Body of pancreas (tissue), 4 donors: ENCODE results near the gene MAGEA9B. TPM values are rescaled to one million over a fixed set of nuclear protein-coding genes. Genes with fewer than 3 reads are reported as not detected.
"Not testable (repeated sequence)": the region's sequence is repeated elsewhere in the genome, so short reads cannot be mapped to it uniquely, and the experiment has no call there.

Source experiments
- ATAC-seq: fragments of 150-250 bp; one replicate; pipeline ENCODE4 v1.9.1; 2016
- DNase-seq, 4 donors: peaks; one replicate each; pipeline ENCODE4 v3.0.0-alpha.2; 2019
- H3K27ac ChIP-seq, 4 donors: fragments of 200-600 bp; sonication (generic); 1 replicate in 3 of 4; 2 replicates in 1 of 4; pipeline versions ENCODE4 v1.5.1 to v1.6.1; 2016 to 2019; ENCODE audit warnings: mild to moderate bottlenecking in 1 of 4, mixed read lengths in 1 of 4, moderate library complexity in 1 of 4
- H3K27me3 ChIP-seq, 2 donors: fragments of 200-600 bp; sonication (generic); one replicate each; pipeline ENCODE4 v1.6.0; 2016; ENCODE audit warnings: mild to moderate bottlenecking in 1 of 2
- H3K36me3 ChIP-seq, 2 donors: fragments of 200-600 bp; sonication (generic); replicated peaks in 1 of 2; 2 replicates each; pipeline ENCODE4 v1.5.1; 2016; ENCODE audit warnings: low read depth in 2 of 2; ENCODE audit not compliant: insufficient read depth in 1 of 2
- H3K4me1 ChIP-seq: fragments of 200-600 bp; sonication (generic); one replicate; pipeline ENCODE4 v1.6.0; 2016
- H3K4me3 ChIP-seq, 2 donors: fragments of 200-600 bp; sonication (generic); 1 replicate in 1 of 2; 2 replicates in 1 of 2; pipeline ENCODE4 v1.5.1; 2016 to 2019
- H3K9me3 ChIP-seq, 3 donors: fragments of 200-600 bp; sonication (generic); 1 replicate in 2 of 3; 2 replicates in 1 of 3; pipeline ENCODE4 v1.5.1; 2016
- CTCF ChIP-seq, 7 experiments: fragments of 450-650 bp in 4 of 7; fragments of 200-600 bp in 3 of 7; sonication (generic) in 3 of 7; IDR thresholded peaks; one replicate each; pipeline ENCODE4 v1.5.1; 2016 to 2019; ENCODE audit warnings: antibody characterized with exemption in 7 of 7
- POLR2A ChIP-seq, 3 donors: fragments of 450-650 bp; IDR thresholded peaks; one replicate each; pipeline ENCODE4 v1.6.1; 2016; ENCODE audit warnings: antibody characterized with exemption in 3 of 3, mild to moderate bottlenecking in 2 of 3
- WGBS, 2 donors: methylation state at CpG; one replicate each; pipeline ENCODE4 v1.1.5; 2017; 5-methylcytosine and 5-hydroxymethylcytosine counted together
- intact Hi-C: fragments of 100-400 bp; cut with DNase I; formaldehyde crosslinking; loops from one replicate; pipeline ENCODE4 v1.15.1; 2023
- total RNA-seq, 2 donors: library from RNA; depleted of rRNA; stranded (reverse); fragments of >200 nt; gene quantifications; one replicate each; pipeline ENCODE4 v1.1.0, GENCODE V29; 2016

MAGEA9B gene
- total RNA-seq, 2 donors from 2014 or later: not detected

GRCh38 chrX:149610511-149610910 lies 23.3 kb upstream of the MAGEA9B start:
- ATAC-seq (no peak), DNase-seq (no peak)
- Histone ChIP-seq H3K9me3 (no peaks in the 10 kb centered on the region), H3K4me1 (no peaks in the 10 kb centered on the region), H3K4me3 (no peak overlapping the region), H3K27me3 (no peaks in the 10 kb centered on the region), H3K27ac (no peak overlapping the region), H3K36me3 (no peaks in the 10 kb centered on the region)
- 94 to 97% methylated on average over 3 to 5 of the region's 5 CpGs for WGBS, 2 donors
- TF ChIP-seq POLR2A (IDR thresholded peaks at IDR 0.05) (no peak), CTCF (IDR thresholded peaks at IDR 0.05) (no peak)
- intact Hi-C loops: no loop called here

GRCh38 chrX:149607699-149608098 lies 20.4 kb upstream of the MAGEA9B start:
- no peaks in the 10 kb centered on the region for H3K27me3 ChIP-seq
- H3K4me3 ChIP-seq: no peak overlapping the region
- H3K4me1 ChIP-seq: no peaks in the 10 kb centered on the region
- intact Hi-C loops: no loop called here
- no peaks in the 10 kb centered on the region for H3K9me3 ChIP-seq
- ATAC-seq (no peak), DNase-seq (no peak)
- no peaks in the 10 kb centered on the region for H3K36me3 ChIP-seq
- H3K27ac ChIP-seq: no peak overlapping the region
- TF ChIP-seq POLR2A (IDR thresholded peaks at IDR 0.05) (no peak), CTCF (IDR thresholded peaks at IDR 0.05) (no peak)

DNA sequence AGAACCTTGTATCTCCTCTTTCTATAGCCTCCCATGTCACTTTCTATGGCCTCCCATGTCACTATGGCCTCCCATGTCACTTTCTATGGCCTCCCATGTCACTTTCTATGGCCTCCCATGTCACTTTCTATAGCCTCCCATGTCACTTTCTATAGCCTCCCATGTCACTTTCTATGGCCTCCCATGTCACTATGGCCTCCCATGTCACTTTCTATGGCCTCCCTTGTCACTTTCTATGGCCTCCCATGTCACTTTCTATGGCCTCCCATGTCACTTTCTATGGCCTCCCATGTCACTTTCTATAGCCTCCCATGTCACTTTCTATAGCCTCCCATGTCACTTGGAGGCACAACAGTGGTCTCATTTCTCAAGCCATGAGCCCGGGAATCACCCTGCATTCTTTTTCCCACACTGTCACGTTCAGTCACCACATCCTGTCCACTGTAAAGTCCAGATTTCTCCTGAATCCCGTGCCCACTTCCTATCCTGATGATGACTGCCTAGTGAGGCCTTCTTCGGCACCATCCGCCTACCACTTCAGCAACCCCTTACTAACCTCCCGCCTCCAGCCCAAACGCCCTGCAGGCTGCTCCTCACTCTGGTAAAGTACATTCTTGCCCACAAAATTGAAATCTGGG lies 18.1 kb upstream of the MAGEA9B start:
- intact Hi-C loops, DNase-seq, H3K27ac ChIP-seq, H3K9me3 ChIP-seq, ATAC-seq, H3K4me1 ChIP-seq, H3K36me3 ChIP-seq, H3K4me3 ChIP-seq, H3K27me3 ChIP-seq: not testable (repeated sequence)
- 97 to 98% methylated on average over 6 to 7 of the region's 7 CpGs for WGBS, 2 donors

DNA sequence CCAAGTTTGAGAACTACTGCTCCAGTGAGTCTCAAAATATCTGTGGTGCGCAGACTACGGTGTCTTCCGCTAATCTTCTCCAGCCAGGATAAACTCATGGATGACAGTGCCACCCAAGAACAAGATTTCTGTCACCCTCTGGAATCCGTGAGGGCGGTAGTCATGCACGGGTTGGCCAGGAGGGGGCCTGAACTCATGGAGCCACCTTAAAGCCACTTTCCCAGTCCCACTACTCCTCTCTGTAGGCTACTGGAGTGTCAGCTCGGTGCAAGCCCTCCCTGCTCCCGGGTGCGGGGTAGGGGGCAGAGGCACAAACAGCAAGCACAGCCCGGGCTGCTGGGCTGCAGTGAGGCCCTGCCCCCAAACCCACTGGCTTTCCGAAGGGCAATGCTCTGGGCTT lies 11.3 kb upstream of the MAGEA9B start:
- not testable (repeated sequence) for H3K4me1 ChIP-seq, H3K27me3 ChIP-seq
- WGBS, 2 donors: no CpG with 5 or more reads among the region's 11 CpGs

DNA sequence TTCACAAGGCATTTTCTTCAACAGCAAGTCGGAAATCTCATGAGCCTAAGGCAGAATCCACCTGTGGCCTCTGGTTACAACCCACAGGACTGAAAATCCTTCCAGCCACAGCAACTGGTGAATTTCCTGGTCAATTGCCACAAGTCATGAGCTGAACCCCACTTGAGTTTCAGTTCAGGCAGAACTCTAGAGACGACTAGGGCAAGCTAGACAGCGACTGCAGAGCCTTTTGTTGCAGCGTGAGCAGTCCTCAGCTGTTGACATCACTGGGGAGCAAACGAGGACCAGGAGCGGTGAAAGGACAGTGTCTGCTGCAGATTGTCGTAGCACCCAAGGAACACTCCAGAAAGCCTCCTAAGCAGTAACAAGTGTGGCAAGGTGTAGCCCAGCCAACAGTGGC lies 8.7 kb upstream of the MAGEA9B start:
- intact Hi-C loops, H3K27ac ChIP-seq, H3K27me3 ChIP-seq, H3K36me3 ChIP-seq, H3K4me3 ChIP-seq, H3K9me3 ChIP-seq, H3K4me1 ChIP-seq, DNase-seq, ATAC-seq: not testable (repeated sequence)
- no CpG with 5 or more reads among the region's 7 CpGs for WGBS, 2 donors

More for the DNA sequence above, 11.3 kb upstream of the MAGEA9B start:
- H3K36me3 ChIP-seq, intact Hi-C loops, H3K27ac ChIP-seq, DNase-seq, ATAC-seq, H3K4me3 ChIP-seq, H3K9me3 ChIP-seq: not testable (repeated sequence)

GRCh38 chrX:149595214-149595613 lies 8.0 kb upstream of the MAGEA9B start, which contains the start of gene HSFX2:
Gene HSFX2 (minus strand): TSS chrX:149595314. CDS start chrX:149594700, 614 bp downstream.
- H3K36me3 ChIP-seq, H3K27me3 ChIP-seq, ATAC-seq, H3K27ac ChIP-seq, intact Hi-C loops, H3K9me3 ChIP-seq, H3K4me1 ChIP-seq, DNase-seq, H3K4me3 ChIP-seq: not testable (repeated sequence)
- WGBS, 2 donors: no CpG with 5 or more reads among the region's 17 CpGs

GRCh38 chrX:149590993-149591392 lies 3.7 kb upstream of the MAGEA9B start:
- H3K9me3 ChIP-seq, H3K27me3 ChIP-seq, H3K27ac ChIP-seq, H3K36me3 ChIP-seq, H3K4me1 ChIP-seq, H3K4me3 ChIP-seq, DNase-seq, ATAC-seq, intact Hi-C loops: not testable (repeated sequence)
- no CpG with 5 or more reads among the region's 7 CpGs for WGBS, 2 donors

DNA sequence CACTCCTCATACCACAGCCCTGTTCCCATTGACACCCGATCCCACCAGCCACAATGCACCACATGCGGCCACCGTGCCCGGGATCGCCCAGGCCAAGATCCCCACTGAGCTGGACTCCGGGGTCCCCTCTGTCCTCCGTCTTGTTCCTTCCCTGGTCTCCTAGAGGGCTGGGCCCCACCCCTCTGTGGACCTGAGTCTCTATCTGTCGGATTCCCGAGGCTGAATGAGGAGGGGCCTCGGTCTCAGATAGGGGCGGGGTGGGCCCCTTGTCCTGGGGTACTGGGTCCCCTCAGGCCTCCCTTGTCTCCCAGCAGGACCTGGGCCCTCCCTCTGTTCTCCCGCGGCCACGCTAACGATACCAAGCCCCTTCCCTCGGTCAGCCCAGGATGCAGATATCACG lies 1.6 kb downstream of the MAGEA9B start:
- WGBS, 2 donors: no CpG with 5 or more reads among the region's 17 CpGs
- ATAC-seq, H3K4me1 ChIP-seq, H3K27me3 ChIP-seq, H3K27ac ChIP-seq, H3K36me3 ChIP-seq, intact Hi-C loops, H3K4me3 ChIP-seq, DNase-seq, H3K9me3 ChIP-seq: not testable (repeated sequence)

GRCh38 chrX:149573456-149573855 lies 13.8 kb downstream of the MAGEA9B start:
- DNase-seq, H3K9me3 ChIP-seq, H3K27me3 ChIP-seq, H3K4me3 ChIP-seq, H3K27ac ChIP-seq, intact Hi-C loops, H3K4me1 ChIP-seq, ATAC-seq, H3K36me3 ChIP-seq: not testable (repeated sequence)
- no CpG with 5 or more reads among the region's 1 CpG for WGBS, 2 donors
